KBM-7 (cell line): ENCODE data around the gene FCGR3A.
"Not testable (repeated sequence)": the region's sequence is repeated elsewhere in the genome, so short reads cannot be mapped to it uniquely, and the experiment has no call there.

Source experiments
- DNase-seq: peaks from one replicate; pipeline ENCODE4 v3.0.0-alpha.2; 2015
- in situ Hi-C: fragments of 300-500 bp; cut with MboI; formaldehyde crosslinking; loops from 2 replicates; pipeline ENCODE4 v1.14.3; 2020; ENCODE audit warnings: low sequenced_read_pairs, low pct_unique_long_range_greater_than_20kb, mixed read lengths

FCGR3A gene

DNA sequence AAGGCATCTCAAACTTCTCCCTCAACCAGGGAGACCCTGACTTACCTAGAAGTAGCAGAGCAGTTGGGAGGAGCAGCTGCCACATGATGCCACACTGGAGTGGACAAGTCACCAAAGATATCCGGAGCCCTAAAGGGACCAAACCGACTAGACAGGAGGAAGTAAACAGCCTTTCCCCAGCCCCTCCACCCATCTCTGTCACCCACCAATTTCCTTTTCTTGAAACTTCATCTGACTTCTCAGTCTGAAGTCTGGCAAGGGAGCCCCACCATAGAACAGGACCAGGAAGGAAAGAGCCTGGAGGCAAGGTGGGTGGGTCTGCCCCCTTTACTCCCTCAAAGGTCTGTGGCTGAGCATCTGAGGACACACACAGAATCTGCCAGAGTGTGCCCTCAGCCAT lies at the start of gene FCGR3A:
TSS of gene FCGR3A (minus strand) at position 167 of the 400 bp plus-strand sequence. CDS start at position 85, 82 bp downstream.
- no peak for DNase-seq
- in situ Hi-C loops, result no loop called here

DNA sequence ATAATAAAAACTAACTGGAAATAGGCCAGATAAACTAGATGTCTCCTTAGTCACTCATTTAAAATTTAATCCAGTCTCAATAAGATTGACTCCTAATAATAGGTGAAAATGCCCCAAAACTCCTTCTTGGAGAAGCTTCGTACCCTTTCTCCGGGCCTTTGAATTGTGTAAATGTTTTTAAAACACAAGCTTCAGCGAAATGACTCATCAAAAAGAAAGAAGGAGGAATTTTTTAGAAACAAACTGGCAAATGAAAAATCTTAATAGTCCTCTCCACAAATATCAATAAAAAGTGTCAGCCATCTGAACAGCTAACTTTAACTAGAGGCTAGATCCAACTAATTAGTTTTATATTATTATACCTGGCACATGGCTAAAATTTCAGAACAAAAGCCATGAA lies 47.5 kb upstream of the FCGR3A start:
- in situ Hi-C loops, DNase-seq: not testable (repeated sequence)

DNA sequence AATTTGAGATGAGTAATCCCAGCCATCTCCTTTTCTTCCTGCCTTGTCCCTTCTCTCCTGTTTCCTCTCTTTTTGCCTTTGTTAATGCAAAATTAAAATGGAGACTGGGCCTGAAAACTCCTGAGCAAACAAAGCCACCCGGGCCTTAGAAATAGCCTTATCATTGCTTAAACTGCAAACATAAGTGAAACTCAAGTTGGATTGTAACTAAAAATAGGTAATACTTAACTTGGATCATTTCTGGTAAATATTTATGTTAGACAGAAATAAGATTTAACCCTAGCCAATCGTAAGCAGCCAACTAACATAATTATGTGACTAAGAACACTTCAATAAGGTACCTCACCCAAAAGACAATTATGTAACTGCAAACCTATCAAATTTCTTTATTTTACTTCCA lies 46.0 kb upstream of the FCGR3A start:
- DNase-seq, in situ Hi-C loops: not testable (repeated sequence)

DNA sequence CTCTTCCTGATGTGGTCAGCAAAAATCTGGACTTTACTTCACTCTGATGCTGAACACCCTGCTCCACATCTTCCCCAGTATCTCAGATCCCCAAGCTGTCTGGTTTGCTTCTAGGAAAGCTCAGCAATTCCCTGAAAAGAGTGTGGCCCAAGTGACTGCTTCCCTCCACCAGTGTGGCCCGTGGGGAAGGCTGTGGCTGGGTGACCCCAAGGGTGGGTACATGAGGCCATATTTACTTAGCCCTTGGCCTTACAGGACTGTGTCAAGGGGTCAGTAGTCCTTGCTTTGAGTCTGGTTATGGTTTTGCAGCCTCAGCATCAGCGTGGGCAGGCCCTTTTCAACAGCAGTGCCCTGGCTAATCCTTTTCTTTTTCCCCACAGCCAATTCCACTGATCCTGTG lies 45.6 kb upstream of the FCGR3A start:
- in situ Hi-C loops, DNase-seq: not testable (repeated sequence)

DNA sequence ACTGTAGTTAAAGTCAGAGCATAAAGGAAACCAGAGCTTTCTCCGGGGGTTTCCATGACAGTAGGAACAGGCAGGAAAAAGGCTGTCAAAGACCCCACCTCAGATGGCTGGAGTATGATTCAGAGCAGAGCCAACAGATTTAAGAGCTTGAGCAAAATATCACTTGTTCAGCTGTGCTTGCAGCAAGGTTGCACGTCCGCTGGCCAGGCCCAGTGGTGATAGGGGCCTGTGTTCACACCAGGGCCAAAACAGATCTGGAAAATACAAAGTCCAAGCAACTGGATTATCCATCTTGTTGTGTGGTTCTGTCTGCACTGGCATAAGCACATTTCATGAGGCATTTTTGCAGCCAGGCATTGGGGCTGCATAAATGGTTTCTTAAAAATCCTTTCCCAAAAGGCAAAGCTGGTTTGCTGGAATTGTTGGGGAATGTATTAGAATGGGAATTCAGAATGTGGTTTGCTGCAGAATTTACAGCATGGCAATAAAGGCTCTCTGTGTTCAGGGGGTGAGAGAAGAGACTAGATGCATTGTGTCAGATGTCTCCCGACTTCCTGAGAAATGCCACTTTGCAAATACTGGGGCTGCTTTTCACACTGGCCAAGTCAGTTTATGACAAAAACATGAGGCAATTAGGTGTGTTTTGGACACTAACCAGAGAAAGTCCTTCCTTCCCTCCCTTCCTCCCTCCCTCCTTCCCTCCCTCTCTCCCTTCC lies 44.8 kb upstream of the FCGR3A start:
- in situ Hi-C loops, DNase-seq: not testable (repeated sequence)

DNA sequence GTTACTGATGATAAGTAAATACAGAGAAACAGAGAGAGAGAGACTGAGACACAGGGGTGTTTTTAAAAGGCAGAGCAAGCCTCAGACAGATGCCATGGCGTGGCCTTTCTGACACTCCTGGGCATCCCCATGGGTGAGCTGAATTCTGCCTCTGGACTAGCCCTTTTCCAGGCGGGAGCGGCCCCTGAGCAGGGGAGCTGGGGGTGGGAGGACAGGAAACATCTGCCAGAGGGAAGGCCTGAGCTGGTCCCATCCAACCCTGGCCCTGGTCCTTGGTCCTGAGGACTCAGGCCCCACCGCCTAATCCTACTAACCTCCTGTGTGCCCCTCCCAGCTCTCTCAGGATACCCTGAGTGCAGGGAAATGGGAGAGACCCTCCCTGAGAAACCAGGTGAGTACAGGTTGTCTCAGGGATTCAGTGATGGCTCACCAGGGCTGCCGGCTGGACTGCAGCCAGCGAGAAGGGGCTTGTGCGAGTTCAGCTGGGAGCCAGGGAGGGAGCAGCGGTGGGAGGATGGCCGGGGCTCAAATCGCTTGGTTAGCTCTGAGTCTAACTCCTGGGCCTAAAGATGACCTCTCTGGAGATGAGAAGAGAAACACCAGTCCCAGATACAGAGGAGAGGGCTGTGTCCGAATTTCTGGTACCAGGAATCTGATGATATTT lies 43.6 kb upstream of the FCGR3A start:
- in situ Hi-C loops, DNase-seq: not testable (repeated sequence)

DNA sequence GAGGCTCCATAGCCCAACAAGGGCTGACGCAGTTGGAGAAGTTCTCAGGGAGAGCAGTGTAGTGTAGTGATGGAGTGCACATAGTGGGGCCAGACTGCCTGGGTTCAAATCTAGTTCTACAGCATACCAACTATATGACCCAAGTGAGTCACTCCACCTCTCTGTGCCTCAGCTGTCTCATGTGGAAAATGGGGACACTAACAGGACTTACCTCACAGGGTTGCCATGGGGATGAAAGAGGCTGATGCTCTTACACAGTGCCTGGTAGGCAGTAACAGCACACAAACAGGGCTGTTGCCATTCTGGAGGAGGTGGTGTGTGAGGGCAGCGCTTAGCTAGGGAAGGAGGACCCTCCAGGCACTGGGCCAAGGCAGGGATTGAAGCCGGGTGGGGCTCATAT lies 43.0 kb upstream of the FCGR3A start:
- DNase-seq, in situ Hi-C loops: not testable (repeated sequence)

DNA sequence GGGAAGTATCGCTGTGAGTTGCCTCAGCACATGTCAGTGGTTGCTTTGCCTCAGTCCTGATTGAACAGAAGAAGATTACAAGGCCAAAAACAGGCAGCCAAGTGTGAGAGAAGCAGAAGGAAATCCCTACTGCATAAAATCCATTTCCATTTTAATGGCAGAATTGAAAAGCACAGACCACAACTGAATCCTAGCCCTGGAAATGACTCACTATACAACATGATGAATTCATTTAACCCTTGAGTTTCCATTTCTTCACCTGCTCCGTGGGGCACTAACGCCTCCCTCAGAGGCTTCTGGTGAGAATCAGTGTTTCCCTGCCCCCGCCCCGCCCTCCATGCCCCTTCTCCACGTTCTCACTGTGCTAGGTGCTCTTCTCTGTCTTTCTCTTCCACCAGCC lies 40.3 kb upstream of the FCGR3A start:
- DNase-seq, in situ Hi-C loops: not testable (repeated sequence)

DNA sequence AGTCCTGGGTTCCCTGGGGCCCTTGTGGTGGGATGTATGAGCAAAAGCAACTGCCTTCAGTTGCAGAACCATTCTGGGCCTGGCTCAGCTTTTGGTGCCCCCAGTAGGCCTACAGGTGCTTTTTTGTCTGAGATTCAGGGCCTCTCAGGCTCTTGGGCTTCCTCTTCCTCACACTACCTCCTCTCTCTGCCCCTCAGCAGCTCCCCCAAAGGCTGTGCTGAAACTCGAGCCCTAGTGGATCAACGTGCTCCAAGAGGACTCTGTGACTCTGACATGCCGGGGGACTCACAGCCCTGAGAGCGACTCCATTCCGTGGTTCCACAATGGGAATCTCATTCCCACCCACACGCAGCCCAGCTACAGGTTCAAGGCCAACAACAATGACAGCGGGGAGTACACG lies 39.7 kb upstream of the FCGR3A start:
- in situ Hi-C loops, DNase-seq: not testable (repeated sequence)

DNA sequence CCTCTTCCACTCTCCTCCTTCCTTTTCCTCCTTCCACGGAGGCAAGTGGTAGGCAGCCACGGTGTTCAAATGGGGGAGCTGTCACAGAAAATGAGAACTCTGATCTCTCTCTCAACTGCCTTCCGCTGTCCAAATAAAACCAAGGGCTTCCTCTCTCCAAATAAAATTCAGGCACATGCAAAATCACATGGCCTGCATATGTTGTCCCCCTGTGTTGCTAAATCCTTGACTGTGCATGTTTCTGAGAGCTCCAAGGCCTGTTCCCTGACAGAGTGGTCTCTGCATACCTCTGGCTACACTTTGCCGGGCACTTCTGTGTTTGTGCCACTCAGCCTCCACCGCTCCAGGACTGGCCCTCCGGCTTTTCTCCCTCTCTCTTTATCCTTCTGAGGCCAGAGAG lies 39.0 kb upstream of the FCGR3A start:
- in situ Hi-C loops, DNase-seq: not testable (repeated sequence)

DNA sequence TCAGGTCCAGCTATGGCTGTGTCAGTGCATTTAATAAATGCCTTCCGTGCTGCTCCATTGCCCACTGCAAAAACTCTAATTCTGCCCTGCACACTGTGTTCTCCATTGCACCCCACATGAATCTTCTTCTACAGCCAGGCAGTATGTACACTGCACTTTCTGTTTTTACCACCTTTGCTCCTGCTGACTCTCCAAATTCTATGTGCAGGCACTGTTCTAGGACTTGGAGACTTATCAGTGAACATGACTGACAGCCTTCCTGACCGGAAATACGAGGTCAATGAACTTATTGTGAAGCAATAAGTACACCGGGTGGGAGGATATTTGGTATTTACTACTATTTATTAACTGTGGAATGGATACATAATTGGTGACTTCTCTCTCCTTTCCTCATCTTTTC lies 33.3 kb upstream of the FCGR3A start:
- in situ Hi-C loops, result not testable (repeated sequence)

DNA sequence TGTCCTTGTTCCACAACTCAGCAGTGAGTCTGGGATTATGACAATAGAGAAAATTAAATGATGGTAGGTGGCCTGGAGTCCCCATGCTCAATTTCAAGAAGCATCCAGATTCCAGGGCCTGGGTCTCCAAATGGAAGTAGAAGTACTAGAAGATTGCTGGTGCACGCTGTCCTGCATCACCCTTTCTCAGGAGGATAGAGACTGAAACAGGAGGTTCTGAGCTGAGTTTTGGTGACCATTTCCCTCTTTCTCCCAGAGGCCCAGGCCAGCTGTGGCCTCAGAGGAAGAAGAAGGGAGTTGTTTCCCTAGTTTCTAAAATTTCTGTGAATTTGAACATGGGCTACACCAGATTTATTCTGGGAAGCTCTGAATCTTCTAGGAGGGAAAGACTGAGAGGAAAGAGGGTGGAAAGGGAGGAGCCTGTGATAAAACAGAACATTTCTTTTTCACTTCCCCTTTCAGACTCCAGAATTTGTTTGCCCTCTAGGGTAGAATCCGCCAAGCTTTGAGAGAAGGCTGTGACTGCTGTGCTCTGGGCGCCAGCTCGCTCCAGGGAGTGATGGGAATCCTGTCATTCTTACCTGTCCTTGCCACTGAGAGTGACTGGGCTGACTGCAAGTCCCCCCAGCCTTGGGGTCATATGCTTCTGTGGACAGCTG lies 31.4 kb upstream of the FCGR3A start:
- in situ Hi-C loops, DNase-seq: not testable (repeated sequence)

More for the DNA sequence above, 33.3 kb upstream of the FCGR3A start:
- DNase-seq, result not testable (repeated sequence)

DNA sequence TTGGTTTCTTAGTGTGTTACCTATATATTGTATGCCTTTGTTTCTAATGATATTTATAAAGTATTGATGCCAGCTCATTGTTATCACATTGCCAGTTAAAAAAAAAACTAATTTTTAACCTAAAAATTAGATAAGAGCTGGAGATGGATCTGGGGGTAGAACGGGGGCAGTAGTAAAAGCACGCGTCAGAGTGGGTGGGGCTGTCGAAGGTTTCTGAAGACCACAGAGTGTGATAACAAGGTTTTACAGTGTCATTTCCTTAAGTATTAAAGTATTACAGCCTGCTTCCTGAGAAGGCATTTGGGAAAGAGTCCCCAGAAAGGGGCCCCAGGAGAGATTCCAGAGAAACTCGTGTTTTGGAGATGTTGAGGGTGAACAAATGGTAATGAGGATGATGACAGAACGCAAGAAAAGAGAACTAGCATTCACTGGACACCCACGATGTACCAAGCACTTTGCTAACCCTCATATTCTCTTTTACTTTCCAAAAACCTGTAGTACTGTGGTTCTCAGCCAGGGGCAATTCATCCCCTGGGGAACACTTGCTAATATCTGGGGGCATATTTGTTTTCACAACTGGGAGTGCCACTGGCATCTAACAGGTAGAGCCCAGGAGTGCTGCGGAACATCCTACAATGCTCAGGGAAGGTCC lies 30.4 kb upstream of the FCGR3A start:
- in situ Hi-C loops, result not testable (repeated sequence)

DNA sequence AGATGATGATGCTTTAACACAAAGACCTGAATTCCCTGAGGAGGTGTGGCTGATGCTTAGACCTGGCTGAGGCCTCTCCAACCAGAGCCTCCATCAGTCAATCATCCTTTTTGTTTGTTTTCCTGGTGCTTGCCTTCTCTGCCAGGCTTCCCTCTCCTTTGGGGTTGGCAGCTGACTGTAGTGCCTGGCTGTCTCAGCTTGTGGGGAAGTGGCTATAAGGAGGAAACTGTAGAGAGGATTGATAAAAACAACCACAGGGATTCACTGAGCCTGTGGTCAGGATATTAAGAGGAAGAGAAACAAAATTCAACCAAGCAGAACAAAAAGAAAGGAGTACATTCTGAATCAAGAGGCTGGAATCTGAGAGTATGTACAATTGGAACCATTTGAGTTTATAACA lies 27.1 kb upstream of the FCGR3A start:
- in situ Hi-C loops, DNase-seq: not testable (repeated sequence)

More for the DNA sequence above, 30.4 kb upstream of the FCGR3A start:
- not testable (repeated sequence) for DNase-seq

DNA sequence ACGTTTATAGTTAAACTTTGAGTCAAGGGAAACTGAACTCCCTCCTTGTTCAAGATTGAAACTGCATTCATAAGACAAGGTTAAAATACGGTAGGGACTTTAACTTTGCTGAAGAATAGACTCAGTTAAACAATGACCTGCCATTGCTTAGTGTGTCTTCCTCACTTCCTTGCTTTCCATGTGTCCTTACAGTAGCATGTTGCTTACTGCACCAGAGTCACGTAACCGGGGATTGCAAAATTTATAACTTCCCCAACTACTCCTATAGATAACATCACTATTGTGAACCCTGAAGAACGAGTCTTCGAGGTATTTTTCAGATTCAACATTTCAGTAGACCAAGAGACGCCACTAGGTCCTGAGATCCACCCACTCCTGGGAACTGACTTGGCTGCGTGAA lies 22.1 kb upstream of the FCGR3A start:
- in situ Hi-C loops, DNase-seq: not testable (repeated sequence)

DNA sequence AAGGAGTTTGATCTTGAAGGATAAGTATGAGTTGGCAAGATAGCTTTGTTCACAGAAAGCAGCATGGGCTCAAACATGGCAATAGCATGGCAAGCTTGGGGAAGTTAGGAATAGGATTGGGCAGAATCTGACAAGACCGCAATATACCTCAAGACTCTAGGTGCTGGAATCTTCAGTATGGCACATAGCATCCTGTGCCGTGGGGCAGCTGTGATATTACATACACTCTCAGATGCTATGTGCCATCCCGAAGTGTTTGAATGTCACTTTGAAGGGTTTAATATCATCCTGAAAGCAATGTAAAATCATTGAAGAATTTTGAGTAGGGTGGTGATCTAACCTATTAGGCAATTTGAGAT lies 17.0 kb upstream of the FCGR3A start:
- DNase-seq, in situ Hi-C loops: not testable (repeated sequence)

DNA sequence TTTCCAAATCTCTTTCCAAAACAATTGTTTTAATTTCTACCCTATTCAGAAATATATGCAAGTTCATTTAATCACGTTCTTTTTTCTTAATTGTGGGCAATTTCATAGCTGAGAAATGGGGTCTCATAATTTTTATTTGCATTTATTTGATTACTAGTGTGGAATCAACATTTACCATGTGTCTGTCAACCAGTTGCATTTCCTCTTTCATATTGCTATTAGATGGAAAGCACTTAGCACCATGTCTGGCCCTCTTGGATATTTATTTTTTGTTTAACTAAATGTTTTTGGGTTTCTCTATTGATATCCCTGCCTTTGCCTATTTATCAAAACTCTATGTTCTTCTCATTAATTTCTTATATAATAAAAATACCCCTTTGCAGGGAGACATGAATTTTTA lies 13.9 kb upstream of the FCGR3A start:
- DNase-seq, in situ Hi-C loops: not testable (repeated sequence)

DNA sequence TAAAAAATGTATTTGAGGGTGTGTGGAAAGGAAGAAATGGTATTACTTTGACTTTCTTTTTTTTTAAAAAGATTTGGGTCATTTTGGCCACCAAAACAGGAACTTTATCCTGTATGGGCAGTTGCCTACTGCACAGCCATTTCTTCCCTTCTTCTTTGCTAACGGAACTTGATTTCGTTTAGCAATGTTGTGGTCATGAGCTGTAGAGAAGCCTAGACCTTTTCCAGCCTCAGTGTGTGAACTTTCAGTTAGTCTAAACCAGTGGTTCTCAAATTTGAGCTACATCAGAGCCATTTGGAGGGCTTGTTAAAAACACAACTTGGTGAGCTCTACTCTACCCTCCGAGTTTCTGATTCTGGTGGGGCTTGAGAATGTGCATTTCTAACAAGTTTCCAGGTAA lies 12.8 kb upstream of the FCGR3A start:
- in situ Hi-C loops, DNase-seq: not testable (repeated sequence)

DNA sequence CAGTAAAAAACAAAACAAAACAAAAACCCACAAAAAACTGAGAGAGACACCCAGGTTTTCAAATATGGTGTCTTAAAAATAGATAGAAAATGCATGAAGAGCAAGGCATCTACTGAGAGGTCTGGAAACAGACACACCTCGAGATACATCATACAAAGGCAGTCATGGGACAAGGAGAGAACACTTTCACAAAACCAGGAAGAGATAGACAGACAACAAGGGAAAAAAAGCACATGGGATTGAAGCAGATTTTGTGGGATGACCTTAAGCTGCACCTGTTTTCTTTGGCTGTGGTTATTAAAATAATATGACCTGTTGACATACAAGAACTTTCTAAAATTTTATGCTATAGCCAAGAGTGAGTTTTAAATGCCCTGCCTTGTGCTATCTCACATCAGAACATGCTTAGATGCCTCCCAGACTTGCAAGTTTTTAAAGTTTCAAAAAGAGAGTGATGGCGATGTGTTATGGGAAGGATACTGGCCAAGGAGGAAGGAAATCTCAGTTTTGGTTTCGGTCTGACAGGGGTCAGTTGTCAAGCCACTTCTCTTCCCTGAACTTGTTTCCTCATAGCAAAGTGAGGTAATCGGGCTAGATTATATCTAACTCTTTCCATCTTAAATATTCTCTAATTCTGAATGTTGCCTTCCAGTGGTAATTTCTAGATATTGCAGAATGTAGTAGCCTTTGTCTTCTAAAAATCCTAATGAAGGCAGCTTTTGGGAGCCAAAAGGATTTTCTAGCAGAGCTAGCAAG lies 11.5 kb upstream of the FCGR3A start:
- DNase-seq, result peak; percentile 26
- in situ Hi-C loops, result not testable (repeated sequence)
